Breast epithelium (tissue), 4 donors: ENCODE data around the gene ECE1. TPM values are rescaled to one million over a fixed set of nuclear protein-coding genes. Genes with fewer than 3 reads are reported as not detected.

ENCODE experiments used
- DNase-seq, 2 donors: peaks; one replicate each; pipeline ENCODE4 v3.0.0-alpha.2; 2019; ENCODE audit warnings: low spot score in 2 of 2
- H3K27ac ChIP-seq, 2 donors: fragments of 200-600 bp; sonication (generic) in 1 of 2; one replicate each; pipeline ENCODE4 v1.5.1; 2016 to 2019; ENCODE audit warnings: mild to moderate bottlenecking in 1 of 2
- H3K27me3 ChIP-seq, 2 donors: fragments of 200-600 bp; sonication (generic) in 1 of 2; one replicate each; pipeline versions ENCODE4 v1.5.1 to v1.6.0; 2017 to 2019; ENCODE audit warnings: control low read depth in 1 of 2, mild to moderate bottlenecking in 1 of 2
- H3K36me3 ChIP-seq: fragments of 200-600 bp; one replicate; pipeline ENCODE4 v1.5.1; 2019
- H3K4me1 ChIP-seq, 2 donors: fragments of 200-600 bp; sonication (generic); one replicate each; pipeline ENCODE4 v1.5.1; 2016 to 2019; ENCODE audit warnings: control low read depth in 1 of 2
- H3K4me3 ChIP-seq, 3 donors: fragments of 200-600 bp; sonication (generic); 1 replicate in 2 of 3; 2 replicates in 1 of 3; pipeline ENCODE4 v1.5.1; 2016 to 2019; ENCODE audit warnings: mild to moderate bottlenecking in 3 of 3, moderate library complexity in 2 of 3
- H3K9me3 ChIP-seq, 2 donors: fragments of 200-600 bp; sonication (generic) in 1 of 2; one replicate each; pipeline ENCODE4 v1.5.1; 2016 to 2019; ENCODE audit warnings: control low read depth in 1 of 2
- CTCF ChIP-seq, 3 donors: fragments of 450-650 bp; IDR thresholded peaks; one replicate each; pipeline ENCODE4 v1.5.1; 2016 to 2017; ENCODE audit warnings: antibody characterized with exemption in 3 of 3, mild to moderate bottlenecking in 3 of 3, moderate library complexity in 3 of 3
- POLR2A ChIP-seq: fragments of 450-650 bp; IDR thresholded peaks from one replicate; pipeline ENCODE4 v1.6.1; 2016; ENCODE audit warnings: antibody characterized with exemption, mild to moderate bottlenecking, moderate library complexity
- POLR2AphosphoS5 ChIP-seq, 3 donors: sonication (generic); formaldehyde crosslinking; IDR thresholded peaks; one replicate each; pipeline ENCODE4 v1.6.1; 2017; ENCODE audit warnings: antibody characterized with exemption in 3 of 3
- intact Hi-C: fragments of 100-400 bp; cut with DNase I; formaldehyde crosslinking; loops from one replicate; pipeline ENCODE4 v1.15.1; 2023; ENCODE audit warnings: low total_unique reads
- total RNA-seq, 3 donors: library from RNA; depleted of rRNA; stranded (reverse); fragments of >200 nt; gene quantifications; one replicate each; pipeline ENCODE4 v1.1.0, GENCODE V29; 2016

ECE1 gene
- total RNA-seq, 3 donors from 2014 or later, result 62.6 to 121 (median 112) TPM

DNA sequence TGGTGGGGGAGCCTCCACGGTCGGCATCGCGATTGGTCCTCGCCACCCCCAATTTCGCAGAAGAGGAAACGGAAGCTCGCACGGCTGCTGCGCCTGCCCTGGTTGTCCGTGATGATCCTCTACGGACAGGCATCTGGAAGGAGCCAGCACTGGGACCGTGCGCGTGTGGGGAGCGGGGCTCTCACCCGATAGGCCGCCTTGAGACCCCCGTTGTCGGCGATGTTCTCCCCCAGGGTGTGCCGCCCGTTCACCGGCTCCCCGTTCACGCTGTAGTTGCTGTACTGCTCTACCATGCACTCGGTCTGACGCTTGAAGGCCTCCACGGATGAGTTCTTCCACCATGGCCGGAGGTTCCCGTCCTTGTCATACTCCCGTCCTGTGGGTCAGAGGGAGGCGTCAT is 65.2 kb downstream of the ECE1 start:
- DNase-seq, result no peak
- TF ChIP-seq POLR2AphosphoS5 (IDR thresholded peaks at IDR 0.05) (no peak), POLR2A (no peak), CTCF (IDR thresholded peaks at IDR 0.05) (no peak)
- intact Hi-C loops, result no loop called here

DNA sequence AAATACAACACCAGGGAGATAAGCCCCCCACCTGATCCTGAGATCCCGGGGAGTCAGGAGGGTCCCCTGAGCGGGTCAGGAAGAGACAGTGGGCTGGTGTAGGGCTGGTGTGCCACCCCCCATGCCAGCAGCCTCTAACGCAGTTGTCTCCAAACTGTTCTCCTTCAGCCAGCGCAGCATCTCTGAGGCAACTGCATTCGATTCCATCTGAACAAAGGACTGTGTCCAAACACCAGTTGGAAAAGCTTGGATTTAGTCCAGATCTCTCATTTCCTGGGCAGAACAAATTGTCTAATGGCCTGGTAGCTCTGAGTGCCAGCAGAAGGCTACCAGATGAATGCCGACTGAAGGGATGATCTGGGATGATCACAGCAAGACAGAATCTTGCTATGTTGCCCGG is 69.4 kb downstream of the ECE1 start:
- no peak for DNase-seq
- H3K36me3 ChIP-seq, result peaks cover 20% of the 10 kb centered on the region
- no peak overlapping the region for H3K27ac ChIP-seq
- no peaks in the 10 kb centered on the region for H3K9me3 ChIP-seq
- TF ChIP-seq POLR2A (no peak), CTCF (IDR thresholded peaks at IDR 0.05) (no peak)
- intact Hi-C loops, result no loop called here
- no peaks in the 10 kb centered on the region for H3K27me3 ChIP-seq
- no peak overlapping the region for H3K4me3 ChIP-seq
- no peaks in the 10 kb centered on the region for H3K4me1 ChIP-seq

More for the DNA sequence above, 65.2 kb downstream of the ECE1 start:
- Histone ChIP-seq H3K27ac (no peak overlapping the region), H3K4me3 (no peak overlapping the region), H3K27me3 (no peaks in the 10 kb centered on the region), H3K9me3 (no peaks in the 10 kb centered on the region), H3K4me1 (no peaks in the 10 kb centered on the region), H3K36me3 (peaks cover 20% of the 10 kb centered on the region)

- no peaks in the 10 kb centered on the region for H3K4me1 ChIP-seq
- TF ChIP-seq POLR2AphosphoS5 (IDR thresholded peaks at IDR 0.05), result no peak
- TF ChIP-seq POLR2A, result no peak
- TF ChIP-seq CTCF (IDR thresholded peaks at IDR 0.05), result no peak
- no peak overlapping the region for H3K27ac ChIP-seq
- H3K9me3 ChIP-seq, result no peaks in the 10 kb centered on the region
- no peaks in the 10 kb centered on the region for H3K27me3 ChIP-seq
- peaks cover 13% of the 10 kb centered on the region for H3K36me3 ChIP-seq
- intact Hi-C loops, result no loop called here
- no peak overlapping the region for H3K4me3 ChIP-seq
- DNase-seq, result no peak
Observed at GRCh38 chr1:21219674-21220073, 70.6 kb downstream of the ECE1 start.

GRCh38 chr1:21217812-21218596 is 72.3 kb downstream of the ECE1 start:
- no peaks in the 10 kb centered on the region for H3K4me1 ChIP-seq
- H3K27ac ChIP-seq, result no peak overlapping the region
- peaks cover 11% of the 10 kb centered on the region for H3K36me3 ChIP-seq
- intact Hi-C loops, result no loop called here
- DNase-seq, result no peak
- no peaks in the 10 kb centered on the region for H3K9me3 ChIP-seq
- TF ChIP-seq POLR2A, result no peak
- TF ChIP-seq CTCF (IDR thresholded peaks at IDR 0.05), result no peak
- TF ChIP-seq POLR2AphosphoS5 (IDR thresholded peaks at IDR 0.05), result peak in 1 of 3 donors; percentile 14
- H3K27me3 ChIP-seq, result no peaks in the 10 kb centered on the region
- no peak overlapping the region for H3K4me3 ChIP-seq

DNA sequence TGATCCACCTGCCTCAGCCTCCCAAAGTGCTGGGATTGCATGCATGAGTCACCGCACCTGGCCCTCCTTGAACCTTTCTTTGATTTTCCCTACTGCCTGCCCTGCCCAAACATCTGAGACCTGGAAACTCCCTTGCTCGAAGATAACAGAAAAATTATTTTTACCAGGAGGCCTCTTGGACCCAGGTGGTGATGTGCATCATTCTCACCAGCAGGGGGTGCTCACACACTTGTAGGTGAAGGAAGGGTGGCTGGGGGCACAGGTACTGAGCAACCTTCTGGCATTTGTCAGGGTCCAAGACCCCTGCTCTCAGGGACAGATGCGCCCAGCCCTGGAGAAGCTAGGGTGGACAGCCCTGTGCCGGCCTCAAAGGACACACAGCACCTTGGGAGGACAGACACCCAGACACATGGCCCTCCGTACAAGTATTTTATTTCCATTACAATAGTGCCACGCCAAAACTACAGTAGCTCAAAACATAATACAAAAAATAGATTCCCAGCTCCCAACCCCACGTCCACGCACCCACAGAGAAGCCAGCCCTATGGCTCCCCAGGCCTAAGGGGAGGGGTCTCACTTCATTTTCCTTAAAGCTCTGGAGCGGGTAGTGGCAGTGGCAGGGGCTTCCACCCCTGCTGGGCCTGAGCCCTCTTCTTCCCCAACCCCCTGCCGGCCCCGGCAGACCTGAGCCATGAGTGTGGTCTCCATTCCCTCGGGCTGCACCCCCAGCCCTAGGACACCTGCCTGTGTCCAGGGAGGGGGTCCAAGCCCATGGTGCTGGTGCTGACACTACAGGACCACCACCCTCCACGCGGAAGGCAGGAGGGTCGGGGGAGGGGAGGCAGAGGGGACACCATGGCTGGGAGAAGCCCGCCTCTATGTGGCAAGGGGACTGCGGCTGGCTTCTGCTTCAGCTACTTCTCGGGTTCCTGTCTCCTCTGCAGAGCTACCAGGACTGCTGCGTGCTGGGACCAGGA is 73.1 kb downstream of the ECE1 start:
- TF ChIP-seq POLR2A, result no peak
- TF ChIP-seq POLR2AphosphoS5 (IDR thresholded peaks at IDR 0.05), result no peak
- TF ChIP-seq CTCF (IDR thresholded peaks at IDR 0.05), result peak; percentile 54 to 70 (median 57)
- H3K36me3 ChIP-seq, result peaks cover 8% of the 10 kb centered on the region
- no peaks in the 10 kb centered on the region for H3K27me3 ChIP-seq
- peak in 1 of 2 donors; percentile 62 for DNase-seq
- H3K4me3 ChIP-seq, result no peak overlapping the region
- H3K27ac ChIP-seq, result no peak overlapping the region
- no peaks in the 10 kb centered on the region for H3K9me3 ChIP-seq
- intact Hi-C loops, result no loop called here
- H3K4me1 ChIP-seq, result no peaks in the 10 kb centered on the region
